PC-3 (cell line): ENCODE data around the gene PHC2.

Source experiments
- CTCF ChIP-seq: fragments of 300-600 bp; sonication (generic); conservative IDR thresholded peaks from 2 replicates; pipeline ENCODE4 v1.5.1; 2017; ENCODE audit warnings: antibody characterized with exemption, low read depth, mild to moderate bottlenecking, low read length
- EZH2 ChIP-seq: fragments of 300-600 bp; sonication (generic); IDR thresholded peaks from one replicate; pipeline ENCODE4 v1.6.1; 2017; ENCODE audit warnings: antibody characterized with exemption, mild to moderate bottlenecking, low read length; ENCODE audit not compliant: unreplicated experiment
- EZH2phosphoT487 ChIP-seq: fragments of 300-600 bp; sonication (generic); IDR thresholded peaks from 2 replicates; pipeline ENCODE4 v1.6.1; 2018; ENCODE audit warnings: mild to moderate bottlenecking, antibody characterized with exemption, low read length, borderline replicate concordance

- TF ChIP-seq CTCF (no peak), EZH2 (no peak), EZH2phosphoT487 (no peak)
Observed at GRCh38 chr1:33282791-33283190, 148.1 kb downstream of the PHC2 start.
